ENCODE data around the gene MMEL1.

DNA sequence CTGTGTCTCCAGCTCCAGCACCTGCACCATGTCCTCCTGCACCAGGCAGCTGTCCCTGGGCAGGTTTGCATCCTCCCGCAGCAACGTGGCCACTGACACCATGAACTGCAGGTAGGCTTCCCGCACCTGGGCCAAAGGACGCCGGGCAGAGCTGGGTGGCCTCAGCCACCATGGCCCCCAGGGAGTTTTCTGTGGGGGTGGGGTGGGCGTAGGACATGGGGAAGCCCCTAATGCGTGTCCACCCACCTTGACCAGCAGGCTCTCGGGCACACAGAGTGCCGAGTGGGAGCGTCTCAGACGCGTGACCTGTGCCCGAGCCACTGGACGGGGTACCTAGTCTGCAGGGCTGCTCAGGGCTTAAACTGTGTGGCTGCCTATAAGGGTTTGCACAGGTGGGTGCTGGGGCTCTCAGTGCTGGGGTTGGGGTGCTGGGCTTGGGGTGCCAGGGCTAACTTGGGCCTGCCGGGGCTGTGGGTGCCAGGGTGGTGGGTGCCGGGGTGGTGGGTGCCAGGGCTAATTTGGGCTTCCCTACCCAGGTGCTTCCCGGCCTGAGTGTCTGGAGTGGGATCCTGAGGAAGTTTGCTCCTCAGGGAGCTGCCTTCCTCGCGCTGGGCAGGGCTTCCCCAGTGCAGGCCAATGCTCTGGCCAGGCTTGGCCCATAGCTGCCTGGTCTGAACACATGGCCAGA is 28.5 kb downstream of the MMEL1 start:
- TF ChIP-seq, protein P1, sequence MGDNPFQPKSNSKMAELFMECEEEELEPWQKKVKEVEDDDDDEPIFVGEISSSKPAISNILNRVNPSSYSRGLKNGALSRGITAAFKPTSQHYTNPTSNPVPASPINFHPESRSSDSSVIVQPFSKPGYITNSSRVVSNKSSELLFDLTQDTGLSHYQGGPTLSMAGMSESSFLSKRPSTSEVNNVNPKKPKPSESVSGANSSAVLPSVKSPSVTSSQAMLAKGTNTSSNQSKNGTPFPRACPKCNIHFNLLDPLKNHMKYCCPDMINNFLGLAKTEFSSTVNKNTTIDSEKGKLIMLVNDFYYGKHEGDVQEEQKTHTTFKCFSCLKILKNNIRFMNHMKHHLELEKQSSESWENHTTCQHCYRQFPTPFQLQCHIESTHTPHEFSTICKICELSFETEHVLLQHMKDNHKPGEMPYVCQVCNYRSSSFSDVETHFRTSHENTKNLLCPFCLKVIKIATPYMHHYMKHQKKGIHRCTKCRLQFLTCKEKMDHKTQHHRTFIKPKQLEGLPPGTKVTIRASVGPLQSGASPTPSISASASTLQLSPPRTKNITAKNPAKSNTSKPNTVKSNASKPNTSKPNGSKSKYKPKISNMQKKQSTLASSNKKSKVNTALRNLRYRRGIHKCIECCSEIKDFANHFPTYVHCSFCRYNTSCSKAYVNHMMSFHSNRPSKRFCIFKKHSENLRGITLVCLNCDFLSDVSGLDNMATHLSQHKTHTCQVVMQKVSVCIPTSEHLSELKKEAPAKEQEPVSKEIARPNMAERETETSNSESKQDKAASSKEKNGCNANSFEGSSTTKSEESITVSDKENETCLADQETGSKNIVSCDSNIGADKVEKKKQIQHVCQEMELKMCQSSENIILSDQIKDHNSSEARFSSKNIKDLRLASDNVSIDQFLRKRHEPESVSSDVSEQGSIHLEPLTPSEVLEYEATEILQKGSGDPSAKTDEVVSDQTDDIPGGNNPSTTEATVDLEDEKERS (tag by site-specific recombination; IDR thresholded peaks at IDR 0.05), result no peak
- TF ChIP-seq REST (tag by site-specific recombination; IDR thresholded peaks at IDR 0.05), result no peak
- no peak for TF ChIP-seq ZNF341 (tag by site-specific recombination; IDR thresholded peaks at IDR 0.05; ENCODE audit: low read depth)
- TF ChIP-seq SP7 (tag by site-specific recombination; IDR thresholded peaks at IDR 0.05), result no peak
- TF ChIP-seq ZNF311 (tag by site-specific recombination; IDR thresholded peaks at IDR 0.05; ENCODE audit: borderline replicate concordance), result no peak
- TF ChIP-seq ZNF133 (tag by site-specific recombination; IDR thresholded peaks at IDR 0.05), result no peak
- no peak for TF ChIP-seq SETDB1 (IDR thresholded peaks at IDR 0.05; ENCODE audit: insufficient read length, low read length)
- TF ChIP-seq ZBTB21 (tag by site-specific recombination; IDR thresholded peaks at IDR 0.05), result no peak
- no peak for TF ChIP-seq ZNF184 (tag by site-specific recombination; IDR thresholded peaks at IDR 0.05)
- TF ChIP-seq, protein P2, sequence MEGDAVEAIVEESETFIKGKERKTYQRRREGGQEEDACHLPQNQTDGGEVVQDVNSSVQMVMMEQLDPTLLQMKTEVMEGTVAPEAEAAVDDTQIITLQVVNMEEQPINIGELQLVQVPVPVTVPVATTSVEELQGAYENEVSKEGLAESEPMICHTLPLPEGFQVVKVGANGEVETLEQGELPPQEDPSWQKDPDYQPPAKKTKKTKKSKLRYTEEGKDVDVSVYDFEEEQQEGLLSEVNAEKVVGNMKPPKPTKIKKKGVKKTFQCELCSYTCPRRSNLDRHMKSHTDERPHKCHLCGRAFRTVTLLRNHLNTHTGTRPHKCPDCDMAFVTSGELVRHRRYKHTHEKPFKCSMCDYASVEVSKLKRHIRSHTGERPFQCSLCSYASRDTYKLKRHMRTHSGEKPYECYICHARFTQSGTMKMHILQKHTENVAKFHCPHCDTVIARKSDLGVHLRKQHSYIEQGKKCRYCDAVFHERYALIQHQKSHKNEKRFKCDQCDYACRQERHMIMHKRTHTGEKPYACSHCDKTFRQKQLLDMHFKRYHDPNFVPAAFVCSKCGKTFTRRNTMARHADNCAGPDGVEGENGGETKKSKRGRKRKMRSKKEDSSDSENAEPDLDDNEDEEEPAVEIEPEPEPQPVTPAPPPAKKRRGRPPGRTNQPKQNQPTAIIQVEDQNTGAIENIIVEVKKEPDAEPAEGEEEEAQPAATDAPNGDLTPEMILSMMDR (tag by site-specific recombination; IDR thresholded peaks at IDR 0.05), result no peak
- TF ChIP-seq IKZF3 (tag by site-specific recombination; IDR thresholded peaks at IDR 0.05), result no peak
